Psoas muscle (tissue), 8 donors: ENCODE results near the gene PITPNM3. TPM values are rescaled to one million over a fixed set of nuclear protein-coding genes. Genes with fewer than 3 reads are reported as not detected.

Experiments used
- ATAC-seq, 4 donors: fragments of 200-7000 bp; cut with Tn5 transposase; one replicate each; pipeline ENCODE4 v1.9.1; 2020; ENCODE audit warnings: moderate library complexity in 3 of 4, mild to moderate bottlenecking in 2 of 4
- DNase-seq, 2 donors: peaks; one replicate each; pipeline ENCODE4 v3.0.0-alpha.2; 2020
- H3K27ac ChIP-seq: fragments of 200-600 bp; one replicate; pipeline ENCODE4 v1.8.0; 2022
- H3K27me3 ChIP-seq, 3 donors: fragments of 200-600 bp in 1 of 3; one replicate each; pipeline versions ENCODE4 v1.6.1 to v1.8.0; 2013 to 2022; ENCODE audit warnings: low read length in 2 of 3, mild to moderate bottlenecking in 2 of 3, moderate library complexity in 1 of 3; ENCODE audit not compliant: insufficient read depth in 3 of 3
- H3K36me3 ChIP-seq, 2 donors: fragments of 200-600 bp in 1 of 2; one replicate each; pipeline versions ENCODE4 v1.6.1 to v1.8.0; 2013 to 2022; ENCODE audit warnings: low read depth in 1 of 2, mild to moderate bottlenecking in 1 of 2, moderate library complexity in 1 of 2; ENCODE audit not compliant: insufficient read depth in 1 of 2
- H3K4me1 ChIP-seq: fragments of 200-600 bp; one replicate; pipeline ENCODE4 v1.8.0; 2022
- H3K4me3 ChIP-seq: fragments of 200-600 bp; one replicate; pipeline ENCODE4 v1.8.0; 2022; ENCODE audit warnings: mild to moderate bottlenecking
- H3K9me3 ChIP-seq: fragments of 200-600 bp; one replicate; pipeline ENCODE4 v1.8.0; 2022
- CTCF ChIP-seq: fragments of 200-600 bp; IDR thresholded peaks from one replicate; pipeline ENCODE4 v1.8.0; 2022; ENCODE audit warnings: antibody characterized with exemption
- WGBS, 3 donors: extraction: QIAGEN DNeasy Blood & Tissue Kit; methylation state at CpG; one replicate each; pipeline versions ENCODE4 v1.1.6 to v1.1.7; 2013; 5-methylcytosine and 5-hydroxymethylcytosine counted together
- intact Hi-C, 2 donors: fragments of 100-400 bp; cut with DNase I; formaldehyde crosslinking; loops; one replicate each; pipeline versions ENCODE4 v1.11.0 to v1.14.2; 2022
- polyA plus RNA-seq, 3 donors: library from polyadenylated mRNA; stranded (reverse); fragments of 200-250 nt; gene quantifications; one replicate each; pipeline ENCODE4 v1.2.3, GENCODE V29; 2013
- total RNA-seq, 4 donors: library from RNA; stranded (reverse); fragmentation: NEBNext Ultra II Directional in 2 of 4; extraction: Animal tissue kit (Norgen Biotek cat#: 25700) in 2 of 4; gene quantifications; one replicate each; pipeline versions ENCODE4 v1.2.1 to v1.2.4, GENCODE V29; 2021 to 2023
- donor health status: healthy with polysubstance abuse.
- donor health status: DM: no; HTN: no; CAD: no; lungs with moderate emphysema.
- donor health status: Bipolar disorder and iron deficiency.
- donor health status: healthy.
- donor health status: DM: yes; HTN: yes; CAD: no.
- donor health status: DM: no; HTN: no; CAD: no.
- donor health status: DM: no; HTN: no; CAD: no.
- donor health status: DM: yes; HTN: yes; CAD: no.

The PITPNM3 gene
- total and polyA plus RNA-seq, 7 donors: 0.08 to 0.65 (median 0.32) TPM

DNA sequence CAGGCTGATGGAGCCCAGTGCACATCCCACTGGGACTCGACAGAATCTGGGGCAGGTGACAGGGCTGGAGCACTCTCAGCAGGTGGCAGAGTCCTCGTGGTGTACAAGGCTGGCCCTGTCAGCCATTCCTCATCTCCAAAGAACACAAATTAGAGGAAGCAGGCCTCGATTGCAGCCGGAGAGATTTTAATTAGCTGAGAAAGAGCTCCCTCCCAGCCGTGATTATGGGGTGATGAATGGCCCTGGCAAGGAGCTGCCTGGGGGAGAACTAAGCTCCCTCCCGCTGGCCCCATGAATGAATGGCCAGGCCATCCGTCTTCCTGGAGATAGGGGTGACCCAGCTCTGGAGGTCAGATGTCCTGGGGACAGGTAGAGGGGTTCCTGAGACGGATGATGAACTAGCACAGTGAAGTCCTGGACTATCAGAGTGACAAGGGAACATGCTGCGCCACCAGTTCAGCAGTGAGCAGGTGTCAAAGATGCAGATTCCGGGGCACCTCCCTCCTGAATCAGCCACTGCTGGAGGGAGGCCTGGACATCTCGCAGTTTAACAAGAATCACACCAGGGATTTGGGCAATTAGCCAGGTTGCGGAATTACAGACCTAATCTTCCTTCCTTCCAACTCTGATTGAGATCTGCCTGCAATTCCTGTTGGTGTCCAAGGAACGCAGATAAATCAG, 76.6 kb downstream of the PITPNM3 start:
- 55 to 58% (median 55%) methylated on average over 13 of the region's 13 CpGs for WGBS, 3 donors
- no peaks in the 10 kb centered on the region for H3K36me3 ChIP-seq
- intact Hi-C loops: loop anchor here (10.0 kb wide), 1 partner anchor 165 kb away; the partner anchor contains the start of genes KIAA0753 (in 2 of the 2) and TXNDC17 (in 2 of the 2)
- H3K4me3 ChIP-seq: no peak overlapping the region
- H3K27me3 ChIP-seq: peaks cover 0 to 2% (median 0%) of the 10 kb centered on the region in 3 donors
- TF ChIP-seq CTCF: no peak
- ATAC-seq: no peak
- no peaks in the 10 kb centered on the region for H3K4me1 ChIP-seq
- DNase-seq: no peak
- no peak overlapping the region for H3K27ac ChIP-seq
- no peaks in the 10 kb centered on the region for H3K9me3 ChIP-seq

- no peak overlapping the region for H3K27ac ChIP-seq
Measured at GRCh38 chr17:6478486-6478885, 77.9 kb downstream of the PITPNM3 start.

DNA sequence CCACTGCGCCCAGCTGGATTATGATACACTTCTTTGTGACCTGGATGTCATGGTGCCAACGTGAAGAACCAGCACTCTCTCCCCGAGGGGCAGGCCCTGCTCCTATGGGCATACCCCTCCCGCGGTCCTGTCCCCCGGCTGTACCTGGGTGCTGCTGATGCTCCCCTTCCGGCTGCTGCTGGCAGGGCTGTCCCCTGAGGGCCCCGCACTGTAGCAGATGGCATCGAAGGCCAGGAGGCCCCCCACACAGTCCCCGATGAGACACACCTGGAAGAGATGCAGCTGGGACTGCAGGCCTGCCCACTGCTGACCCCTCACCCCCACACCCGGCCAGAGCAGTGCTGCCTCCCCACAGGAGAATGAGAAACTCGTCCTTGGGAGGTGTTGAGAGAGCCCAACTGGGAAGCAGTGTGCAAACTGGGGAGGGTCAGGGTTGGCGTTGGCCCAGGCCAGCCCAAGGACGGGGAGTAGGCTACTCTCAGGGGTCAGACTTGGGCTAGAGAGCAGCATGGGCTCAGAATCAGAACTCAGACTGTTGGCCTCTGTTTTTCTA, 78.4 kb downstream of the PITPNM3 start:
- ATAC-seq (no peak), DNase-seq (no peak)
- intact Hi-C loops: loop anchor here (10.0 kb wide), 1 partner anchor 167 kb away; the partner anchor contains the start of genes KIAA0753 (in 2 of the 2) and TXNDC17 (in 2 of the 2)
- Histone ChIP-seq H3K27ac (no peak overlapping the region), H3K4me1 (no peaks in the 10 kb centered on the region), H3K4me3 (no peak overlapping the region), H3K27me3 (peaks cover 0 to 2% (median 0%) of the 10 kb centered on the region in 3 donors), H3K9me3 (no peaks in the 10 kb centered on the region), H3K36me3 (no peaks in the 10 kb centered on the region)
- no peak for TF ChIP-seq CTCF
- 87 to 89% (median 88%) methylated on average over 14 of the region's 14 CpGs for WGBS, 3 donors

More at GRCh38 chr17:6478486-6478885, 77.9 kb downstream of the PITPNM3 start:
- TF ChIP-seq CTCF: no peak
- Histone ChIP-seq H3K9me3 (no peaks in the 10 kb centered on the region), H3K4me3 (no peak overlapping the region), H3K36me3 (no peaks in the 10 kb centered on the region), H3K27me3 (peaks cover 0 to 2% (median 0%) of the 10 kb centered on the region in 3 donors), H3K4me1 (no peaks in the 10 kb centered on the region)
- ATAC-seq (no peak), DNase-seq (no peak)
- 87 to 94% (median 93%) methylated on average over 10 to 11 of the region's 11 CpGs for WGBS, 3 donors
- intact Hi-C loops: loop anchor here (10.0 kb wide), 1 partner anchor 166 kb away; the partner anchor contains the start of genes KIAA0753 (in 2 of the 2) and TXNDC17 (in 2 of the 2)

DNA sequence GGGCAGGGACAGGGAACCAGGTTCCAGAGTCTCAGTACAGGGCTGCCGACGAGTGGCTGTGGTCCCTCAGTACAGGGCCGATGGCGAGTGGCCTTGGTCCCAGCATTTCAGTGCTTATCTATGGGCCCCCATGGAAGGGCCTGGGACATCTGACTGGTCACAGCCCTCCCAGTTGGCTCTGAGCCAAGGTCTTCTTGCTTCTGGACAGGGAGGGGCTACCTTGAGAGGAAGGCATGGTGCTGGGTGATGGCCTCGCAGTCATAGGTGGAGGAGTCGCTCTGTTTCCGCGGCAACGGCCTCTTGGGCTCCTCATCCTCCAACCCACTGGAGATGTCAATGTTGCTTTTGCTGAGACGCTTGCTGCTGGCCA, 79.6 kb downstream of the PITPNM3 start:
- Histone ChIP-seq H3K27ac (no peak overlapping the region), H3K36me3 (no peaks in the 10 kb centered on the region), H3K9me3 (no peaks in the 10 kb centered on the region), H3K4me1 (no peaks in the 10 kb centered on the region), H3K27me3 (peaks cover 0 to 2% (median 0%) of the 10 kb centered on the region in 3 donors), H3K4me3 (no peak overlapping the region)
- ATAC-seq: no peak
- DNase-seq: no peak
- TF ChIP-seq CTCF: no peak
- WGBS, 3 donors: 78 to 90% (median 81%) methylated on average over 10 of the region's 10 CpGs
- intact Hi-C loops: loop anchor here (10.0 kb wide), 1 partner anchor 168 kb away; the partner anchor contains the start of genes KIAA0753 (in 2 of the 2) and TXNDC17 (in 2 of the 2)
